ENCODE results near the gene TTF2.

DNA sequence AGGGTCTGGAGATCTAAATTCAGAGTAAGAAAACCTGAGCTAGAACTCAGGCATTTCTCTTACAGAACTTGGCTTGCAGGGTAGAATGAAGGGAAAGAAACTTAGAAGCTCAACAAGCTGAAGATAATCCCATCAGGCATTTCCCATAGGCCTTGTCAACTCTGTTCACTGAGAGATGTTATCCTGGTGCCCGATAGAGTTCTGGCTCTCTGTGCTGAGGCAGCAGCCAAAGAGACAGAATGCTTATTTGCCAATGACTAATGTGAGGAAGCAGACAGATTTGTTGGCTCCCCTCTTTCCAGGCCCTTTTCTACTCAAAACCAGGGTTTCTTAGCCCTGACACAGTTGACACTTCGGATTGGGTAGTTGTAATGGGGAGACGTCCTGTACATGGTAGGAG is 83.7 kb downstream of the TTF2 start:
- TF ChIP-seq POLR2A (IDR thresholded peaks at IDR 0.05; ENCODE audit: low read depth, low read length) (no peak), PAX5 (IDR thresholded peaks at IDR 0.05; ENCODE audit: insufficient read depth, low read length, severe bottlenecking) (no peak), POLR2AphosphoS5 (IDR thresholded peaks at IDR 0.05; ENCODE audit: low read depth, low read length) (no peak), TAF1 (IDR thresholded peaks at IDR 0.05; ENCODE audit: low read depth, low read length) (no peak)

Data from GM12891 (cell line).